GM19239 (cell line): ENCODE measurements around the gene MRTFA.
"Not testable (repeated sequence)": the region's sequence is repeated elsewhere in the genome, so short reads cannot be mapped to it uniquely, and the experiment has no call there.

Experiments
- DNase-seq: peaks from one replicate; pipeline ENCODE4 v3.0.0; 2011; ENCODE audit warnings: low spot score; ENCODE audit not compliant: insufficient read length
- FAIRE-seq: peaks from 2 replicates; lab custom pipeline; 2011; peaks lifted over from hg19 to GRCh38; lab: Jason Lieb, UNC

MRTFA gene

GRCh38 chr22:40387746-40388145 lies 248.8 kb downstream of the MRTFA start:
- no peak for DNase-seq
- no peak for FAIRE-seq

DNA sequence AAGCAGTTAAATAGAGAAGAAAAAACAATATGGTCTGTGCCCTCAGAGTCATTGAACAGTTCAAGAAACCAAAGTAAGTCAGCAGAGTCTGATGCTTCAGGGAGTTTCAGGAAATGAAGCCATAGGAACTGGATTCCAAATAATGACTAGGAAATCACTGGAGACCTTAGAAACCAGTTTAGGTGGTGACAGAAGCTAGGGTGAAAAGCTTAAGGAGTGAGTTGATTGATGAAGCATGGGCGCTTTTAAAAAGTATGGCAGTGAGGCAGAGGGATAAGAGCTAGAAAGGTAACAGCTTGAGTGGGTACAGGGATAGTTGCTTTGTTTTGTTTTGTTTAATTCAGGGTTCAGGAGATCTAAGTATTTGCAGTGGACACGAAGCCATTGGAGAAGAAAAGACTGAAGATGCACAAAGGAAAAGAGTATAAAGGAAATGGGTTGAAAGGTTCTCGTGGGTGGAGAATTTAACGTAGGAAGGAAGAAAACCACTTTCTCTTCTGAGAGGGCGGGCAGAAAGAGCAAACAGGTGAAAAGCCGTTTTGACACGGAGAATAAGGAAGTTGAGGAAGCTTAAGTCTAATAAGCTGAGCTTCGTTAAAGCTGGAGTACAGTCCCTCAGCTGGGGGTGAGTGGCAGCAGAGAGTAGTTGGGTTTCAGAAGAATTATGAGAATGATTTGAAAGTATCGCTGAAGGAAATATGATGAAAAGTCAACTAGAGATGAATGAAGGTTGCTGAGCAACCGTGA lies 251.3 kb downstream of the MRTFA start:
- FAIRE-seq, result peak; percentile 98

DNA sequence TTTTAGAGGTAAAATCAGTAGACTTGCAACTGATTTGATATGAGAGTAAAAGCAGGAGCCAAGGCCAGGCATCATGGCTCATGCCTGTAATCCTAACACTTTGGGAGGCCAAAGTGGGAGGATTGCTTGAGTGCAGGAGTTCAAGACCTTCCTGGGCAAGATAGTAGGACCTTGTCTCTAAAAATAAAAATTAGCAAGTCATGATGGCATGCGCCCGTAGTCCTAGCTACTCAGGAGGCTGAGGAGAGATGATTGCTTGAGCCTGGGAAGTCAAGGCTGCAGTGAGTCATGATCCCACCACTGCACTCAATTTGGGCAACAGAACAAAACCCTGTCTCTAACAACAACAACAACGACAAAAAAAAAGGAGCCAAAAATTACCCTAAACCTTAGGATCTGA lies 252.6 kb downstream of the MRTFA start:
- DNase-seq (no peak), FAIRE-seq (no peak)

More for the DNA sequence above, 251.3 kb downstream of the MRTFA start:
- DNase-seq, result peak; percentile 51

GRCh38 chr22:40381461-40381860 lies 255.1 kb downstream of the MRTFA start:
- FAIRE-seq, result no peak
- DNase-seq, result no peak

DNA sequence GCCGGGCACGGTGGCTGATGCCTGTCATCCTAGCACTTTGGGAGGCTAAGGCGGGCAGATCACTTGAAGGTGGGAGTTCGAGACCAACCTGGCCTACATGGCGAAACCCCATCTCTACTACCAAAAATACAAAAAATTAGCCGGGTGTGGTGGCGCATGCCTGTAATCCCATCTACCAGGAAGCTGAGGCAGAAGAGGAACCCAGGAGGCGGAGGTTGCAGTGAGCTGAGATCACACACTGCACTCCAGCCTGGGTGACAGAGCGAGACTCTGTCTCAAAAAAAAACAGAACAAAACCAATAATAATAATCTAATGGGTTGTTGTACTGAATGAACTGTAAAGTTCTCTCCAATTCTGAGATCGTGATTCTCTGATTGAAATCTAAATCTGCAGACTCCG lies 258.1 kb downstream of the MRTFA start:
- not testable (repeated sequence) for DNase-seq, FAIRE-seq

GRCh38 chr22:40377931-40378330 lies 258.6 kb downstream of the MRTFA start:
- DNase-seq, result no peak
- FAIRE-seq, result peak; percentile 64

DNA sequence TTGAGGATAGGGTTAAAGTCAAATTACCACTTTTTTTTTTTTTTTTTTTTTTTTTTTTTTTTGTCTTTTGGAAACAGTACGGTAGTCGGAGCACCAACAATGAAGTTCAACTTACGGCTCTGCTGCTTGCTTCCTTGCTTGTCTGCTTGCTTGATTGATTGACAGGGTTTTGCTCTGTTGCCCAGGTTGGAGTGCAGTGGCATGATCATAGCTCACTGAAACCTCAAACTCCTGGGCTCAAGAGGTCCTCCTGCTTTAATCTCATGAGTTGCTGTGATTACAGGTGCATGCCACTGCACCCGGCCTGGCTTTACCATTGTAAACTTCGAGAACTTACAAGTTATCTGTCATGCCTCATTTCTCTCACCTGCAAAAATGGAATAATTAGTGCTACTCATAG lies 260.4 kb downstream of the MRTFA start:
- DNase-seq (no peak), FAIRE-seq (peak; percentile 56)

- DNase-seq (no peak), FAIRE-seq (no peak)
Measured at GRCh38 chr22:40374567-40374966, 262.0 kb downstream of the MRTFA start.

DNA sequence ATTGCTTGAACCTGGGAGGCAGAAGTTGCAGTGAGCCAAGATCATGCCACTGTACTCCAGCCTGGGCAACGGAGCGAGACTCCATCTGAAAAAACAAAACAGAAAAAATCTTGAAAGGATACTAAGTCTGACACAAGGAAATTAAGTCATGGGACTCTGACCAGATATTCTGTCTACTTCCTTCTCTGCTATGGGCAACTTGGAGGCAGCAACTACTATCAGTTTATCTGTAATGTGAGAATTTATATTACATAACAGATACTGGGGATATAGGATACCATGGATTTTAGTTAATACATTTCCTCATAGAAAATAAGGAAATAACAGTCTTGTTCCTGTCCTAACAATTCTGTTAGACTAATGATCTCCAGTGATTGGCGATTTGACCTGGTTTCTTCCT lies 267.7 kb downstream of the MRTFA start:
- DNase-seq (no peak), FAIRE-seq (no peak)

- FAIRE-seq (no peak), DNase-seq (no peak)
Measured at GRCh38 chr22:40368016-40368415, 268.5 kb downstream of the MRTFA start.

DNA sequence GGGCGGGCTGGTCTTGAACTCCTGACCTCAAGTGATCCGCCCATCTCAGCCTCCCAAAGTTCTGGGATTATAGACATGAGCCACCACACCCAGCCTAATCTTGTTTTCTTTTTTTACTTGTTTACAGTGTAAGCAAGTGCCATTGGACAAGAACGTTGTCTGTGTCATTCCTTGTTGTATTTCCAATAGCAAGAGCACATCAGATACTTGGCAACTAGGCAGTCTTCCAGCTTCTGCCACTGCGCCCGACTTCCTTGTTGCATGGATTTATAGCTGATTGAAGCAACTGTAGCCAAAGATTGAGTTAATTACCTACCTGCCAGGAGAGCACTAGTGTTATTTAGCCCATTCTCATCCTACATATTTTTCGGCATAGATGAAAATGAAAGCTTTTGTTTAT lies 269.2 kb downstream of the MRTFA start:
- DNase-seq (no peak), FAIRE-seq (no peak)

DNA sequence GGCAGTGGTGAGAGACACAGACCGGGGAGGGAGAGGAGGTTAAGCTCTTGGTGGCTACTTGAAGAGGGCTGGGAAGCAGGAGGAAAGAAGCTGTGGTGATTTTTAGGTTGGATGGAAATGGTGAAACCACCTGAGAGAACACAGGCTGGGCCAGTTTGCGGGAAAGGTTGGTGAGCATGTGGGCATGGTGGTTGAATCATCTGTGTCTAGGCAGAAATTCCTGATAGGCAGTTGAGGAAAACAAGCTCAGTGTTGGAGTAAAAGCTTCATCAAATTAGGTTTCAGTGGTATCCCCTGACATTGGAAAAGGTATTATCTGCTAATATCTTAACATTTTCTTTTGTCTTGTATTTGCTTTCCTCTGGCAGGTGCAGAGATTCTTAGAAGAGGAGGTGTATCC lies 270.5 kb downstream of the MRTFA start:
- FAIRE-seq (no peak), DNase-seq (no peak)

- DNase-seq (no peak), FAIRE-seq (no peak)
Measured at GRCh38 chr22:40364431-40364830, 272.1 kb downstream of the MRTFA start.

GRCh38 chr22:40363059-40363458 lies 273.5 kb downstream of the MRTFA start:
- FAIRE-seq (no peak), DNase-seq (no peak)

- FAIRE-seq (no peak), DNase-seq (no peak)
Measured at GRCh38 chr22:40361100-40361499, 275.4 kb downstream of the MRTFA start.
